Superior temporal gyrus (tissue), 1 donor: ENCODE measurements around the gene IDH3G.

Experiments used
- DNase-seq: peaks from one replicate; pipeline ENCODE4 v3.0.0-alpha.2; 2016; ENCODE audit errors: extremely low spot score

Gene IDH3G

DNA sequence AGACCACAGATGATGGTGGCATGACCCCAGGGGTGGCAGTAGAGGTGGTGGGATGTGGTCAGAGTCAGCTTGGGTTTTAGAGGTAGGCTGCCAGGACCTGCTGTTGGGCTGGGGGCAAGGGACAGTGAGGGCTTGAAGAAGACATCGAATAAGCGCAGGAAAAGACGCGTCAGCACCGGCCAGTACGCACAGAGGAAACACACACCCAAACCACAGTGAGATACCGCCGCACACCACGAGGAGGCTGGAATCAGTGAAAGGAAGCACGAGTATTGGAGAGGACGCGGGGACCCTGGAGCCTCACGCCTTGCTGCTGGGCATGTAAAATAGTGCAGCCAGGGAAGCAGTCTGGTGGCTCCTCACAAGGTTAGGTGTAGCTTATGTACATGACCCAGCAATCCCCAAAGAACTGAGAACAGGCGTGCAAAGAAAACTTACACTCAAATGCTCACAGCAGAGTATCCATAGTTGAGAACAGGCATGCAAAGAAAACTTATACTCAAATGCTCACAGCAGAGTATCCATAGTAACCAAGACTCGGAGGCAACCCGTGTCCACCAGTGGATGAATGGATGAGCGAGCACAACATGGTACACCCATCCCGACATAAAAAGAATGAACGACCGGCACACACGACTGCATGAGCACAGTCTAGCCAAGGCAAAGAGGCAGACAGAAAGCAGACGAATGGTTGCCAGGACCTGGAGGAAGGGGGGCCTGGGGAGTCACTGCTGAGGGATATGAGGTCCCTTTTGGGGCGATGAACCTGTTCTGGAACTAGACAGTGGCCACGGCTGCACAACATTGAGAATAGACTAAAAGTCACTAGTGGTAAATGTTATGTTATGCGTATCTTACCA lies 22.9 kb upstream of the IDH3G start:
- DNase-seq = no peak

- no peak for DNase-seq
Measured at GRCh38 chrX:153814591-153815315, 20.6 kb upstream of the IDH3G start.

- DNase-seq = no peak
Measured at GRCh38 chrX:153813161-153813560, 19.0 kb upstream of the IDH3G start.

DNA sequence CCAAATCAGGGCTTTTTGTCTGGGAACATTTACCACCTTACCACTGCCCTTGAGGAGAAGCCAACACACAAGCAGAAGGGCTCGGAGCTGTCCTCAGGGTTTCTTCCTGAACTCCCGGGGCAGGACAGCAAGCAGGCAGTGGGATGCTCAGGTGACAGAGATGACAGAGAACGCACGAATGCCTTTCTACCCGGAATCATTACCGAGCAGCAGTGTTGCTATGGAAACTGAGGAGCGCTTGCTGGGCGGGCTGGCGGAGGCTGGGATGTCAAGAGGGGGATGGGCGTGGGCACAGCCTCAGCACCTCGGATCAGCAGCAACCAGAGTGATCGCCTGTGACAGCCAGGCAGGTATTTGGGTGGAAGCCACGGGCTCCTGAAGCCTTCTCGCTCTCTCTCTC lies 18.0 kb upstream of the IDH3G start:
- DNase-seq = no peak

DNA sequence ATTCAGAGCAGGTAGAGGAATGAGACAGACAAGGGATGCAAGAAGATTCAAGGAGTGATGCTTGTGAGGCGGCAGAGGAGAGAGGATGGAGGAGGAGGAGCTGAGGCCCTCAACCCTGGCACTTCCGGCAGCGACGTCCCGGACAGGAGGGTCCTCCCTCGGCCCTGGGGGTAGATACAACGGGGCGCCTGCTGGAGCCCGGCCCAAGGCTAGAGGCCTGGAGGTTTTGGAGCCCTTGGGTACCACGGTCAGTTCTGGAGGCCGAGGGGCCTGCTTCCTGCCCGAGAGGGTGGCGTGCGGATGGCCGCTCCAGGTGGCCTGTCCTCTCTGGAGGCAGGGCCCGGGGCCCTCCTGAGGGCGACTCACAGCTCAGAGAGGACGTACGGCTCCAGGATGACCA lies 13.8 kb upstream of the IDH3G start:
- no peak for DNase-seq

- no peak for DNase-seq
Measured at GRCh38 chrX:153806999-153807575, 12.9 kb upstream of the IDH3G start.

DNA sequence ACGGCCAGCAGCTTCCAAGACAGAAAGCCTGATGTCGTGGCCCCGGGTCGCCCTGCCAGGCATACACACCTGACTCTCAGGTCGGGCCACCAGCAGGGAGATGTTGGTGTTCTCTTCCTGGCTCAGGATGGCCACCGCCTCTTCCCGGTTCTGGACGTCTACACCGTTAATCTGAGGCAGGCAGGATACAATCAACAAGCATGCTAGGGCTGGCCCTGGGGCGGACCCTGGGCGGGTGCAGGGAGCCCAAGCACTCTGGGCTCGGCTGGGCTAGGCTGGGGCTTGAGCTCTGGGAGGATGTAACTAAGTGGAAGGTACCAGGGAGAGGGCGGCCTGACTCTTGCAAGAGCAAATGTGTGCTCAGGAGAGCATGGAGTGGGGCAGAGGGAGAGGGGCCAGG lies 11.3 kb upstream of the IDH3G start:
- no peak for DNase-seq

DNA sequence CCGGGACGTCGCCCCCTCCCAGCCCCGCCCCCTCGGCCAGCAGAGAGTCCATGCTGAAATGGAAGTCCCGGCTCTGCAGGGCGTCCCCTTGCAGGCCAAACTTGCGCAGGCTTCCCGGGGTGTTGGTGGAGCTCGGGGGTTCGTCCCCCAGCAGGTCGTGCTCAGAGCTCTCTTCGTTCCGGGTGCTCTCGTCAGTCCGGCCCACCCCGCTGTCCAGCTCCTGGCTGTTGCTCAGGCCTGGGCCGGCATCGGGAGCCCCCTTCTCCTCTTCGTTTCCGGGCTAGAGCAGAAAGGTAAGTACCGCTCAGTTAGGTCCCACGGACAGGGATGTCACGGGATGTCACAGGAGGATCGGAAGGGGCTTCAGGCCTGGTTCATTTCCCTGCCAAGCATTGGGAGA lies 10.4 kb upstream of the IDH3G start:
- DNase-seq = no peak

DNA sequence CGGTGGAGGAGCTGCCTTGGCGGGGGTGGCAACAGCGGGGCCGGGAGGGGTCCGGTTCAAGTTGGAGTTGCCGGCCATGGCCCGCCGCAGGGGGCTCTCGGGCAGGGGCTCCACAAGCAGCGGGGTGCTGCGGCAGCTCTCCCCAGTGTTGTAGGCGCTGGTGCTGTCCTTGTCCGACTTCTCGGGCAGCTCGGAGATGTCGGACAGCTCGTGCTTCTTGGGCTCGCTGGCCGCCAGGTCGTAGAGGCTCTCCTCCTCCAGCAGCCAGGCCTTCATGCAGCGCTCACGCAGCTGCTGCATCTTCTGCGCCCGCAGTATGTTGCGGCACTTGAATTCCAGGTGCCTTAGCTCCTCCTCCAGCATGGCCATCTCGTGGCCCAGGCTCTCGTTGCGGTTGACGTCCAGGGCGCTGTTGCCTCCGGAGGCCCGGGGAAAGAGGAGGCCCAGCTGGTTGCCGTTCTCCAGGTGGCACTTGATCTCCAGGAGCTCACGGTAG lies 10.0 kb upstream of the IDH3G start:
- DNase-seq = no peak

DNA sequence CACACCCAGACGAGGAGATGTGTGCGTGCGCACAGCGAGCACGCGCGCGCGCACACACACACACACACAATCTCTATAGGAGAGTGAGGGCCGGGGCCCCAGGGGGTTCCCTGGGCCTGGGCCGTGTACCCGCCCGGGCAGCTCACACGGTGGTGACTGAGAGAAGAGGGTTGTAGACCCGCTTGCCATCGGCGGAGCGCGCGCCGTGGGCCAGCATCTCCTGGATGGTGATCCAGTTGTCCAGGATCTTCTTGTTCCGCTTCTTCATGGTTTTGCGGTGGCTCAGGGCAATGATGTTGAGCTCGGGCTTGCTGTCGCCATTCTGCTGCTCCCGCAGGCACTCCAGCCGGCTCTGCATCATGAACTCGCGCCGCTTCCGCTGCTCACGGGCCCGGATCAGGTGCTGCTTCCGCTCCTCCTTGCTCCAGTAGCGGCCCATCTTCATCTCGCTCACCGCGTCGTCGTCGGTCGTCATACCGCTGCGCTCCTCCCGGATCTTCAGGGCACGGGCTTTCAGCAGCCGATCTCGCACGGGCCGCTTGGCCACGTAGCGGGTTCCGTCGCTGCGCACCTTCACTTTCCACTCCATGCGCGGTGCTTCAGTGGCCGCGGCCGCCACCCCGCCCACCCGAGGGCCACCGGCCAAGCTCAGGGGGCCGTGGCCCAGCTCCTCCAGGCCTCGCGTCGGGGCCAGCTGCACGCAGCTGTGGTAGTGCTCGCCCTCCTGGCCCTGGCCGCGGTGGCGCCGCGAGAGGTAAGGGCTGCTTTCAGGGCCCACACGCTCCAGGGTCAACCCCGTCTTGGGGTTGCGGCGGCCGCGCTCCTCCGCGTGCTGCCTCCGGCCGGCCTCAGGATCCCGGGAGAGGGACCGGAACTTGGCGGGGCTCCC lies 9.3 kb upstream of the IDH3G start:
- DNase-seq = no peak

DNA sequence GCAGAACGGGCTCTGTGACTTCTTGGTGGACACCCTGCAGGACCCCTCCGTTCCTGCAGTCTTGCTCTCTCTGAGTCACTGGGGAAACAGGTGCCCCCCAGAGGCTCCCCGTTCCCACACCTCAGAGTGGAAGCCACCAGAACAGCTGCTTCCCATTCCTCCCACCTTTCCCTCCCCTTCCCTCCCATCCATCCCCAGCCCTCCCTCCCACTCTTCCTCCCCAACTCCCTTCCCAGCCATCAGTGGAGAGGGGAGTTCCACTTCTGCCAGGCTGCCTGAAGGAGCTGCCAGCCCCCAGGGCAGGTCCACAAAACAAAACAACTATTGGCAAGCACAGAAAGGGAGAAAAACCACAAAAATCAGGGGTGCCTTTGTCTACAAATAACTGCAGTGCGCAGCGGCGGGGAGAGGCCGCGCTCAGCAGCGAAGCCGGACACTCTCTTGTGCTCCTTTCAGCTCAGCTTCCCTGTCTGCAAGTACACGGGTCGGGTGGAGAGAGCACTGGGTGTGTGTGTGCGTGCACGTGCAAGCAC lies 8.4 kb upstream of the IDH3G start:
- no peak for DNase-seq

DNA sequence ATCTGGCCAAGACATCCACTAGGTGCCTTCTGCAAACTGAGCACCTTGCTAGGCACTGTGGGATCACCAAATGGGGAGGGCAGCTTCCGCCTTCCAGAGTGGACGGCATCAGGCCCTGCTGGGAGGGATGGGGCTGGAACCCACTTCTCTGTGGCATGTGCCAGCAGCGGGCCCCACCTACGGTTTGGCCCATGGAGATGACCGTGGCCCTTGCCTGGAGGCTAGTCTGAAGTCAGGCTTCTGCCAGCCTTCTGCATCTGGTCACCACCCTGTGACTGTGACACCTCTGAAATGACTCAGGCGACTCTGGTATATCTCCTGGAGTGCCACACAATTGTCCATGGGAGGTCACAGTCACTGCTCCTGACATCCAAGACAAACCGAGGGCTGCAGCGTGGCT lies 7.5 kb upstream of the IDH3G start:
- no peak for DNase-seq

DNA sequence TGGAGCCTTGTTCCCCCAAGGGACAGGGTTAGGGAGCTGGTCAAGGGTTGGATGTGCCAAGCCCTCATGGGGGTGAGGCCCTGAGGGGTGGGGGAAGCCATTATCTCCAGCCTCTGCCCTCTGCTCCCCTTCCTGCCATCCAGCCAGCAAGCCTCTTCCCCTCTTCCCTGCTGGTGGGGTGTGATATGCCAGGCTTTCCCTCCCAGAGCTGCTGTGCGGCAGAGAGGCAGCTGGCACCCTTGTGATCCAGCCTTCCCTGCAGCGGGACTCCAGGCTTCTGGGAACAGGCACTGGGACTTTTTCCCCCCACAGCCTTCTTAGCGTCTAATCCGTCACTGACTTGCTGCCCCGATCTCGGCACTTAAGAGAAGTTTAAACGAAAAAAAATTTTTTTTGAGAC lies 6.6 kb upstream of the IDH3G start:
- no peak for DNase-seq

GRCh38 chrX:153800177-153800722 lies 6.1 kb upstream of the IDH3G start:
- DNase-seq = no peak

DNA sequence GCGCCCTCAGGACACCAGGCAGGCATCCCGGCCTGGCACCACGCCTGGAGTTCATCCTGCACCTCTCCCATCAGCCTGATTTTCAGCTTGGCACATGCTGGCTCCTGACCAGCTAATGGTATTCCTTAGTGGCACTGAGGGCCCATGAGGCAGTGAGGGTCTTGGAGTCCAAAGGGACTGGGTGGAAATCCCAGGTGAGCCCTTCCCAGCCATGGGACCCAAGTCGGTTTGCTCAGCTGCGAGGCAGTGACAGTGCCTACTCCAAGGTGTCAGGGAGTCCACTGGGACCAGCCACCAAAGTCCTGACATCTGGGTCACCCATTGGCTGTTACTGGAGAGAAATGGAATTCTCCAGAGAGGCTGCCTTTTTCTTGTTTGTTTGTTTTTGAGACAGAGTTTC lies 5.2 kb upstream of the IDH3G start:
- no peak for DNase-seq

DNA sequence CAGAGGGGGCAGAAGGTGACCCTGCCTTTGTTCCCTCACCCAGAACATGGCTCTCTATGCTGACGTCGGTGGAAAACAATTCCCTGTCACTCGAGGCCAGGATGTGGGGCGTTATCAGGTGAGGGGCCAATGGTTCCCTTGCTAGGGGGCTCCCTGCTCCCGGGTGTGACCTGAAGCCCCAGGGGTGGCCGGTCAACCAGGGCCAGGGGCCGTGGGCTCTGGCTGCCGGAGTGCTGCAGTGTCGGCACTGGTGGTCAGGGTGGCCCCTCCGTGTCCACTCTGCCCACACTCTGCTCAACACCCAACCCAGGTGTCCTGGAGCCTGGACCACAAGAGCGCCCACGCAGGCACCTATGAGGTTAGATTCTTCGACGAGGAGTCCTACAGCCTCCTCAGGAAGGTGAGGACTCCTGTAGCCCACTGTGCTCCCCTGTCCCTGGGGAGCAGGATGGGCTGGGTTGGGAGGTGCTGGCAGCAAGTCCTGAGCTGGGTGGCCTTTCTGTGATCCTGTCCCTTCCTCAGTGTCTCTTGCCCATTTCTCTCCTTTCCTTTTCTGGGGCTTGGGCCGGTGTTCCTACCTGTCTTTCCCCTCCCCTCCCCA lies 3.3 kb upstream of the IDH3G start:
- no peak for DNase-seq

DNA sequence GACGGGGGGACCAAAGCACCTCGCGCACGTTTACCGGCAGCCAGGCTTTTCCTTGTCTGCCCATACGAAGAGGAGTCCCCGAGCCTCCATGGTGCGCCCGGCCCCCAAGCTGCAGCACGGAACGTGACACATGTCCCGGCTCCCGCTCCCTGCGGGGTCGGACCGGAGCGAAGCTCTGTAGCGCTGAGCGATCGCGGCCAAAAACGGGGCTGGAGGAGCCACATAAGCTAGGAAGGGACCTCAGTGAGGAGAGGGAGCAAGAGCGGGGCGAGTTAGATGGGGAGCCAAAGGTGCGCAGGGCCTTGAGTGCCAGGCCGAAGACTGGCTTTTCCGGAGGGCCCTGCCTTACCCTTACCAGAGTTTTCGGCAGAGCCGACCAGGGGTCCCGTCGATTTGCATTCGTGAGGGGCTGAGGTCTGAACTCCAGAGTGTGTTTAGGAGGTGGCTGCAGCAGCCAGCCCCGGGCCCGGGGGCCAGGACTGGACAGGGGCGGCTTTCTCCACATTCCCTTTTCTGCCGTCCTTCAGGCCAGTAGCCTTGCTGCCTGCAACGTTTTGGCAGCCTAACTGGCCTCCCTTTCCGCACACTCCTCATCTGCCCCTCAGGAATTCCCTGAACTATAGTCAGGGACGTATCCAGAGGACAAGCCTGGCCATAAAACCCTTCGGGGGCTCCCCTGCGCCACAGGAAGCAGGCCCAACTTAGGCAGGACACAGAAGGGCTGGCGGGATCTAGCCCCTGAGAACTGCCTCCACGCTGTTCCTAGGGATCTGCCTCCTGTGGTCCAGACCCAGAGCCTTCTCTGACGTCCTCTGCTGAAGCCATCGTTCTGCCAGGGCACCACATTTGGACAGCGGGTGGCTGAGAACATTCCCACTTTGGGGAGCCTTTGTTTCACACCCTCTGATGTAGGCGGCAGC lies 982 bp upstream of the IDH3G start:
- no peak for DNase-seq

- no peak for DNase-seq
Measured at GRCh38 chrX:153793291-153793690, 884 bp downstream of the IDH3G start.

DNA sequence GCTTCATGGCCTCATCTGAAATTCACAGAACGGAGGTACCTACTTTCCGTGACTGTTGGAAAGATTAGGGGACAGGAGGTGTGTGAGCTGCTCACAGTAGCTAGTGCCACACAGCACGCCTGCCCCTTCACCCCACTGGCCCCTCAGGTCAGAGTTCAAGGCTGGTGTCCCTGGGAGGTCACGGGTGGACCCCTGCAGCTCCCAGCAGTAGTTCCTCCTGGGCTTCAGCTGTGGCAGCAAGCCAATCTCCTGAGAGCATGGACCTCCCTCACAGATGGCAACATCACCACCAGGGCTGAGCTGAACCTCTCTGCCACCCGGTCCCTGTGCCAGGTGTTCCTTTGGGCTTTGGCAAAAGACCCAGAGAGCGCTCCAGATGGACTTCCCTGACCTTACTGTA lies 1.8 kb downstream of the IDH3G start:
- no peak for DNase-seq
